Activated T-helper 2 cell treated with anti-CD3 and anti-CD28 coated beads, Interferon-gamma antibody, Interleukin-2, Interleukin-4, amounts not matched to agents 10 μg/mL and 5 μg/mL and 100 μg/mL, durations not matched to agents 14 hours and 24 hours and 36 hours (primary cell): ENCODE measurements around the gene TPST1. TPM values are rescaled to one million over a fixed set of nuclear protein-coding genes. Genes with fewer than 3 reads are reported as not detected.

Source experiments
- DNase-seq: peaks from one replicate; pipeline ENCODE4 v3.0.0; 2021; ENCODE audit warnings: low spot score
- H3K27ac Mint-ChIP-seq: one replicate; pipeline ENCODE4 v1.8.0; 2021; ENCODE audit warnings: mixed read lengths
- H3K27me3 Mint-ChIP-seq: one replicate; pipeline ENCODE4 v1.8.0; 2021; ENCODE audit warnings: low read depth, mixed read lengths
- H3K36me3 Mint-ChIP-seq: one replicate; pipeline ENCODE4 v1.8.0; 2021; ENCODE audit warnings: low read depth, mixed read lengths
- H3K4me1 Mint-ChIP-seq: one replicate; pipeline ENCODE4 v1.8.0; 2021; ENCODE audit warnings: low read depth, mixed read lengths
- H3K4me3 Mint-ChIP-seq: one replicate; pipeline ENCODE4 v1.8.0; 2021; ENCODE audit warnings: low read depth, mild to moderate bottlenecking, moderate library complexity, mixed read lengths
- H3K9me3 Mint-ChIP-seq: one replicate; pipeline ENCODE4 v1.8.0; 2021; ENCODE audit warnings: mixed read lengths
- intact Hi-C: fragments of 100-400 bp; cut with micrococcal nuclease; formaldehyde crosslinking; loops from one replicate; pipeline ENCODE4 v1.15.1; 2023
- total RNA-seq: library from RNA; stranded (reverse); gene quantifications from 2 replicates; pipeline ENCODE4 v1.2.3, GENCODE V29; 2022

Gene TPST1
- total RNA-seq, 1 donor from 2014 or later, result 1.6 TPM

GRCh38 chr7:66198469-66198868 is 6.7 kb upstream of the TPST1 start:
- DNase-seq, result no peak
- Mint-ChIP-seq H3K4me3 (no peak overlapping the region), H3K9me3 (no peaks in the 10 kb centered on the region), H3K27ac (no peak overlapping the region), H3K27me3 (peaks cover 10% of the 10 kb centered on the region), H3K36me3 (no peaks in the 10 kb centered on the region), H3K4me1 (peaks cover 9% of the 10 kb centered on the region)
- intact Hi-C loops, result no loop called here

DNA sequence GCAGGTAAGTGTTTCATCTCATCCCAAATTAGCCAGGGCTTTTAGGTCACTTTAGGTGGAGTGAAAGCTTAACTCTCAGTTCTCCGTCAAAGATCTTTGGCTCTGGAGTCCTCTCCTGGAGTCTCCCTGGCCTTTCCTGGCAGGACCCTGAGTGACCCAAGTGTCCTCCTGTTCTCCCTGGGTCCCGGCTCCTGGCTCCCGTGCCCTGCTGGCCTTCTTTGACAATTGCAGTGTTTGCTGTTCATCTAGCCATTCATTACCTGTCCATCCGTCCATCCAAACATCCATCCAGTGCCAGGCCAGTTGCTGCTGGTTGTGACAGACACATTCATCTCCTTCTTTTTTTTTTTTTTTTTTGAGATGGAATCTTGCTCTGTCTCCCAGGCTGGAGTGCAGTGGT is 6.2 kb upstream of the TPST1 start:
- Mint-ChIP-seq H3K36me3 (no peaks in the 10 kb centered on the region), H3K27ac (no peak overlapping the region), H3K9me3 (no peaks in the 10 kb centered on the region), H3K4me1 (peaks cover 9% of the 10 kb centered on the region), H3K27me3 (peaks cover 10% of the 10 kb centered on the region), H3K4me3 (no peak overlapping the region)
- intact Hi-C loops, result no loop called here
- no peak for DNase-seq

DNA sequence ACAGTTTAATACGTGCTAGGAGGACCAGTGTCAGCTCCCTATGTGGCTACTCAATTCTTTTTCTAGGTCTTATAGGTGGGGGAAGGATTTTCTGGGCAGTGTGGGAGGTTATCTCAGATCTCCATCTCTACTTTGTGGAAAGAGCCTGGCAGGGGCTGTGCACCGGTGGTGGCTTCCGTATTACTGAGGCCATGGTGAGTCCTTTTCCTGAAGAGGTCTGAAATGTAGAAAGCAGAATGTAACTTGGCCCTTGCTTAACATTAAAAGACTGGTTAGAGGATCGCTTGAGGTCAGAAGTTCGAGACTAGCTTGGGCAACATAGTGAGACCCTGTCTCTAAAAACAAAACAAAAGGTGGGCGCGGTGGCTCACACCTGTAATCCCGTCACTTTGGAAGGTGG is 2.7 kb upstream of the TPST1 start:
- Mint-ChIP-seq H3K4me1 (peaks cover 24% of the 10 kb centered on the region), H3K9me3 (no peaks in the 10 kb centered on the region), H3K27ac (no peak overlapping the region), H3K27me3 (peaks cover 29% of the 10 kb centered on the region), H3K36me3 (no peaks in the 10 kb centered on the region), H3K4me3 (peak overlapping the region; percentile 4)
- intact Hi-C loops, result no loop called here
- DNase-seq, result no peak

- Mint-ChIP-seq H3K27me3 (peaks cover 40% of the 10 kb centered on the region), H3K4me3 (peak overlapping the region; percentile 82), H3K9me3 (no peaks in the 10 kb centered on the region), H3K4me1 (peaks cover 28% of the 10 kb centered on the region), H3K36me3 (no peaks in the 10 kb centered on the region), H3K27ac (peak overlapping the region; percentile 34)
- intact Hi-C loops, result no loop called here
- no peak for DNase-seq
Measured at GRCh38 chr7:66205741-66206090, 582 bp downstream of the TPST1 start.

- Mint-ChIP-seq H3K4me3 (peak overlapping the region; percentile 82), H3K27ac (peak overlapping the region; percentile 34), H3K4me1 (peaks cover 28% of the 10 kb centered on the region), H3K36me3 (no peaks in the 10 kb centered on the region), H3K9me3 (no peaks in the 10 kb centered on the region), H3K27me3 (peaks cover 40% of the 10 kb centered on the region)
- intact Hi-C loops, result no loop called here
- DNase-seq, result no peak
Measured at GRCh38 chr7:66206119-66206933, 1.2 kb downstream of the TPST1 start.

- H3K4me3 Mint-ChIP-seq, result peak overlapping the region; percentile 82
- intact Hi-C loops, result no loop called here
Measured at GRCh38 chr7:66206934-66207240, 1.8 kb downstream of the TPST1 start.

GRCh38 chr7:66207540-66207939 is 2.4 kb downstream of the TPST1 start:
- intact Hi-C loops, result no loop called here
- peak overlapping the region; percentile 37 for H3K4me3 Mint-ChIP-seq
- H3K4me1 Mint-ChIP-seq, result peaks cover 21% of the 10 kb centered on the region
- no peak for DNase-seq
- no peaks in the 10 kb centered on the region for H3K36me3 Mint-ChIP-seq
- no peak overlapping the region for H3K27ac Mint-ChIP-seq
- no peaks in the 10 kb centered on the region for H3K9me3 Mint-ChIP-seq
- H3K27me3 Mint-ChIP-seq, result peaks cover 34% of the 10 kb centered on the region

More at GRCh38 chr7:66206934-66207240, 1.8 kb downstream of the TPST1 start:
- peaks cover 39% of the 10 kb centered on the region for H3K27me3 Mint-ChIP-seq
- H3K4me1 Mint-ChIP-seq, result peaks cover 27% of the 10 kb centered on the region
- H3K27ac Mint-ChIP-seq, result no peak overlapping the region
- DNase-seq, result no peak
- no peaks in the 10 kb centered on the region for H3K36me3 Mint-ChIP-seq
- no peaks in the 10 kb centered on the region for H3K9me3 Mint-ChIP-seq

DNA sequence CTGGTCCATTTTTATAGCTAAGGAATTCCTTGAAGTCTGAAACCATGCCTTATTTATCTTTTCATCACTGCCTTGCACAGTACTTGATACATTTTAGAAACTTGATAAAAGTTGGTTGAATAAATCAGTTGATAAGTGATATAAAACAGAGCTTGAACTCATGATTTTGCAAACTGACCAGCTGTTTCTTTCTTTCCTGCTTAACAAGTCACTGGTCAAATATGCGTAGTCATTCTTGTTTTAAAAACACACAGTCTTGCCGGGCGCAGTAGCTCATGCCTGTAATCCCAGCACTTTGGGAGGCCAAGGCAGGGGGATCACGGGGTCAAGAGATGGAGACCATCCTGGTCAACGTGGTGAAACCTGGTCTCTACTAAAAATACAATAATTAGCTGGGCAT is 6.3 kb downstream of the TPST1 start:
- H3K4me1 Mint-ChIP-seq, result peaks cover 16% of the 10 kb centered on the region
- H3K27ac Mint-ChIP-seq, result no peak overlapping the region
- H3K36me3 Mint-ChIP-seq, result no peaks in the 10 kb centered on the region
- intact Hi-C loops, result no loop called here
- DNase-seq, result no peak
- H3K27me3 Mint-ChIP-seq, result peaks cover 21% of the 10 kb centered on the region
- H3K4me3 Mint-ChIP-seq, result no peak overlapping the region
- no peaks in the 10 kb centered on the region for H3K9me3 Mint-ChIP-seq

GRCh38 chr7:66213637-66214036 is 8.5 kb downstream of the TPST1 start:
- H3K27ac Mint-ChIP-seq, result no peak overlapping the region
- H3K4me3 Mint-ChIP-seq, result no peak overlapping the region

DNA sequence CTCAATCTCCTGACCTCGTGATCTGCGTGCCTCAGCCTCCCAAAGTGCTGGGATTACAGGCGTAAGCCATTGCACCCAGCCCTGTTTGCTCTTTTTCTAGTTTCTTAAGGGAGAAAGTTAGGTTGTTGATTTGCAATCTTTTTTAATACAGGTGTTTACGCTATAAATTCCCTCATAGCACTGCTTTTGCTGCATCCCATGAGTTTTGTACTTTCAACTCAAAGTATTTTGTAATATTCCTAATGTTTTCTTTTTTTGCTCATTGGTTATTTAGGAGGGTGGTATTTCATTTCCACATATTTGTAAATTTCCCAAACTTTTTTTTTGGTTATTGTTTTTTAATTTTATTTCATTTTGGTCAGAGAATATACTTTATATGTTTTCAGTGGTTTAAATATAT is 11.6 kb downstream of the TPST1 start:
- H3K27ac Mint-ChIP-seq, result no peak overlapping the region
- intact Hi-C loops, result no loop called here

More at GRCh38 chr7:66213637-66214036, 8.5 kb downstream of the TPST1 start:
- peaks cover 6% of the 10 kb centered on the region for H3K27me3 Mint-ChIP-seq
- DNase-seq, result no peak
- intact Hi-C loops, result no loop called here
- no peaks in the 10 kb centered on the region for H3K36me3 Mint-ChIP-seq
- peaks cover 7% of the 10 kb centered on the region for H3K4me1 Mint-ChIP-seq
- H3K9me3 Mint-ChIP-seq, result no peaks in the 10 kb centered on the region

DNA sequence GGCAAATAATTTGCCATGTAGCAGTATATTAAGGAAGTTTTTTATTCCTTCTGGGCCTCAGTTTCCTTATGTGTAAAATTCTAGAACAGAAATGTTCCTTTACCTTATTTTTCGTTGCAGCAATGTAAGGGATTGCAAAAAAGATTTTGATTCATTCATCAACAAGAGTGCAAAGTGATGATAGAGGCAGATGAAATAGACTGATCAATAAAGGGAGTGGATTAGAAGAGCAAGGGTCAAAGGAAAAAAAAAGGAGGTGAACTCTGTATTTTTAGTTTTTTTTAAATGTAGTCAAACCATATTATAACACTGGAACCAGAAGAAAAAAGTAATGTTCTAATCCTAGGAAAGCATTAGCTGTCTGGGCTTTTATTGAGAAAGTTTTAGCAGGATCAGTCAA is 14.7 kb downstream of the TPST1 start:
- no peak overlapping the region for H3K27ac Mint-ChIP-seq
- DNase-seq, result no peak
- H3K36me3 Mint-ChIP-seq, result no peaks in the 10 kb centered on the region
- no peaks in the 10 kb centered on the region for H3K4me1 Mint-ChIP-seq
- H3K4me3 Mint-ChIP-seq, result no peak overlapping the region
- H3K9me3 Mint-ChIP-seq, result no peaks in the 10 kb centered on the region
- intact Hi-C loops, result no loop called here
- H3K27me3 Mint-ChIP-seq, result no peaks in the 10 kb centered on the region

More for the DNA sequence above, 11.6 kb downstream of the TPST1 start:
- Mint-ChIP-seq H3K9me3 (no peaks in the 10 kb centered on the region), H3K4me1 (peaks cover 7% of the 10 kb centered on the region), H3K36me3 (no peaks in the 10 kb centered on the region), H3K4me3 (no peak overlapping the region), H3K27me3 (peaks cover 2% of the 10 kb centered on the region)
- DNase-seq, result no peak

- intact Hi-C loops, result no loop called here
- DNase-seq, result no peak
- Mint-ChIP-seq H3K27ac (no peak overlapping the region), H3K27me3 (no peaks in the 10 kb centered on the region), H3K4me1 (no peaks in the 10 kb centered on the region), H3K36me3 (no peaks in the 10 kb centered on the region), H3K9me3 (no peaks in the 10 kb centered on the region), H3K4me3 (no peak overlapping the region)
Measured at GRCh38 chr7:66221442-66221841, 16.3 kb downstream of the TPST1 start.

- Mint-ChIP-seq H3K4me1 (no peaks in the 10 kb centered on the region), H3K36me3 (no peaks in the 10 kb centered on the region), H3K9me3 (no peaks in the 10 kb centered on the region), H3K4me3 (no peak overlapping the region), H3K27ac (no peak overlapping the region), H3K27me3 (no peaks in the 10 kb centered on the region)
- no peak for DNase-seq
- intact Hi-C loops, result no loop called here
Measured at GRCh38 chr7:66227808-66228207, 22.7 kb downstream of the TPST1 start.
